Left lung (tissue), 10 donors: ENCODE results near the gene KIF17. TPM values are rescaled to one million over a fixed set of nuclear protein-coding genes. Genes with fewer than 3 reads are reported as not detected.

ENCODE experiments used
- ATAC-seq: fragments of 200-7000 bp; cut with Tn5 transposase; one replicate; pipeline ENCODE4 v1.9.1; 2020; ENCODE audit warnings: moderate library complexity
- DNase-seq, 4 donors: peaks; one replicate each; pipeline ENCODE4 v3.0.0-alpha.2; 2013 to 2020
- H3K27ac ChIP-seq, 2 donors: fragments of 200-600 bp; sonication (generic) in 1 of 2; one replicate each; pipeline versions ENCODE4 v1.5.0 to v1.8.0; 2020 to 2021
- H3K27me3 ChIP-seq, 2 donors: fragments of 200-600 bp; sonication (generic) in 1 of 2; one replicate each; pipeline versions ENCODE4 v1.5.0 to v1.8.0; 2020 to 2021
- H3K36me3 ChIP-seq, 2 donors: fragments of 200-600 bp; sonication (generic) in 1 of 2; one replicate each; pipeline versions ENCODE4 v1.5.0 to v1.8.0; 2020 to 2021
- H3K4me1 ChIP-seq, 2 donors: fragments of 200-600 bp; one replicate each; pipeline ENCODE4 v1.8.0; 2021
- H3K4me3 ChIP-seq, 2 donors: fragments of 200-600 bp; sonication (generic) in 1 of 2; one replicate each; pipeline versions ENCODE4 v1.5.0 to v1.8.0; 2020 to 2021; ENCODE audit warnings: mild to moderate bottlenecking in 1 of 2
- H3K9me3 ChIP-seq, 2 donors: fragments of 200-600 bp; sonication (generic) in 1 of 2; one replicate each; pipeline versions ENCODE4 v1.5.0 to v1.8.0; 2020 to 2021
- CTCF ChIP-seq, 2 donors: fragments of 200-600 bp; sonication (generic) in 1 of 2; IDR thresholded peaks; one replicate each; pipeline versions ENCODE4 v1.5.0 to v1.8.0; 2021; ENCODE audit warnings: antibody characterized with exemption in 2 of 2
- intact Hi-C, 2 donors: fragments of 100-400 bp; cut with DNase I; formaldehyde crosslinking; loops; one replicate each; pipeline versions ENCODE4 v1.11.2 to v1.14.2; 2022
- polyA plus RNA-seq, 6 donors: library from polyadenylated mRNA; unstranded; fragments of 120-200 nt; gene quantifications; one replicate each; pipeline ENCODE4 v1.2.1, GENCODE V29; 2013; ENCODE audit not compliant: insufficient read length in 6 of 6
- total RNA-seq, 2 donors: library from RNA; stranded (reverse); fragmentation: NEBNext Ultra II Directional; extraction: Animal tissue kit (Norgen Biotek cat#: 25700); gene quantifications; one replicate each; pipeline ENCODE4 v1.2.1, GENCODE V29; 2021
- donor health status: DM: no; HTN: yes; CAD: no.
- donor health status: DM: no; HTN: no; CAD: no.

KIF17 gene
- total and polyA plus RNA-seq, 8 donors: 4.1 to 12.1 (median 7.8) TPM

GRCh38 chr1:20626098-20626427, 91.7 kb downstream of the KIF17 start:
- ATAC-seq (no peak), DNase-seq (no peak)
- no peak overlapping the region for H3K27ac ChIP-seq
- H3K4me3 ChIP-seq: no peak overlapping the region
- H3K9me3 ChIP-seq: peaks cover 0 to 4% of the 10 kb centered on the region in 2 donors
- intact Hi-C loops: no loop called here
- peaks cover 0 to 10% of the 10 kb centered on the region in 2 donors for H3K27me3 ChIP-seq
- no peaks in the 10 kb centered on the region for H3K4me1 ChIP-seq
- TF ChIP-seq CTCF (IDR thresholded peaks at IDR 0.05): no peak
- no peaks in the 10 kb centered on the region for H3K36me3 ChIP-seq

- H3K27ac ChIP-seq: no peak overlapping the region
- H3K27me3 ChIP-seq: peaks cover 0 to 10% of the 10 kb centered on the region in 2 donors
- TF ChIP-seq CTCF (IDR thresholded peaks at IDR 0.05): no peak
- intact Hi-C loops: no loop called here
- peaks cover 0 to 4% of the 10 kb centered on the region in 2 donors for H3K9me3 ChIP-seq
- DNase-seq (no peak), ATAC-seq (no peak)
- no peaks in the 10 kb centered on the region for H3K4me1 ChIP-seq
- H3K36me3 ChIP-seq: no peaks in the 10 kb centered on the region
- H3K4me3 ChIP-seq: no peak overlapping the region
These were observed 92.4 kb downstream of the KIF17 start for GRCh38 chr1:20625176-20626097.

- peaks cover 0 to 4% of the 10 kb centered on the region in 2 donors for H3K9me3 ChIP-seq
- no peak overlapping the region for H3K4me3 ChIP-seq
- intact Hi-C loops: no loop called here
- no peak for TF ChIP-seq CTCF (IDR thresholded peaks at IDR 0.05)
- H3K27ac ChIP-seq: no peak overlapping the region
- H3K27me3 ChIP-seq: peaks cover 0 to 3% of the 10 kb centered on the region in 2 donors
- no peak for ATAC-seq
- H3K36me3 ChIP-seq: no peaks in the 10 kb centered on the region
- no peaks in the 10 kb centered on the region for H3K4me1 ChIP-seq
- no peak for DNase-seq
These were observed 93.1 kb downstream of the KIF17 start for GRCh38 chr1:20624709-20625108.

- Histone ChIP-seq H3K9me3 (no peaks in the 10 kb centered on the region), H3K36me3 (peaks cover 0 to 7% of the 10 kb centered on the region in 2 donors), H3K27ac (no peak overlapping the region), H3K27me3 (no peaks in the 10 kb centered on the region), H3K4me3 (no peak overlapping the region), H3K4me1 (no peaks in the 10 kb centered on the region)
- DNase-seq (no peak), ATAC-seq (no peak)
- intact Hi-C loops: no loop called here
- no peak for TF ChIP-seq CTCF (IDR thresholded peaks at IDR 0.05)
These were observed 96.8 kb downstream of the KIF17 start for GRCh38 chr1:20621012-20621411.

GRCh38 chr1:20619999-20620398, 97.8 kb downstream of the KIF17 start:
- H3K27ac ChIP-seq: no peak overlapping the region
- H3K4me1 ChIP-seq: no peaks in the 10 kb centered on the region
- H3K27me3 ChIP-seq: no peaks in the 10 kb centered on the region
- no peak for TF ChIP-seq CTCF (IDR thresholded peaks at IDR 0.05)
- H3K4me3 ChIP-seq: no peak overlapping the region
- intact Hi-C loops: no loop called here
- peaks cover 0 to 7% of the 10 kb centered on the region in 2 donors for H3K36me3 ChIP-seq
- DNase-seq: no peak
- no peak for ATAC-seq
- no peaks in the 10 kb centered on the region for H3K9me3 ChIP-seq
